MM.1S (cell line): ENCODE data around the gene PMVK.

Experiments
- DNase-seq: peaks from one replicate; pipeline ENCODE4 v3.0.0-alpha.2; 2015
- H2AFZ ChIP-seq: fragments of 300-600 bp; sonication (generic); 2 replicates; pipeline ENCODE4 v1.6.0; 2016; ENCODE audit warnings: antibody characterized with exemption, low read length
- H3F3A ChIP-seq: fragments of 300-600 bp; sonication (generic); 2 replicates; pipeline ENCODE4 v1.6.1; 2016; ENCODE audit warnings: mild to moderate bottlenecking, antibody characterized with exemption, low read length, moderate library complexity, mixed read lengths; ENCODE audit not compliant: insufficient read depth
- H3K27ac ChIP-seq: fragments of 300-600 bp; sonication (generic); 2 replicates; pipeline ENCODE4 v1.5.1; 2016; ENCODE audit warnings: mild to moderate bottlenecking, low read length
- H3K27me3 ChIP-seq: fragments of 300-600 bp; sonication (generic); replicated peaks from 2 replicates; pipeline ENCODE4 v1.6.0; 2016; ENCODE audit warnings: low read length; ENCODE audit not compliant: insufficient read depth
- H3K36me3 ChIP-seq: fragments of 300-600 bp; sonication (generic); replicated peaks from 2 replicates; pipeline ENCODE4 v1.6.1; 2016; ENCODE audit warnings: mild to moderate bottlenecking, low read length, mixed read lengths; ENCODE audit not compliant: insufficient read depth
- H3K4me1 ChIP-seq: fragments of 300-600 bp; sonication (generic); 2 replicates; pipeline ENCODE4 v1.6.1; 2016; ENCODE audit warnings: low read length, mixed read lengths
- H3K4me2 ChIP-seq: fragments of 300-600 bp; sonication (generic); 2 replicates; pipeline ENCODE4 v1.6.0; 2016; ENCODE audit warnings: low read depth, low read length
- H3K4me3 ChIP-seq: fragments of 300-600 bp; sonication (generic); 2 replicates; pipeline ENCODE4 v1.5.1; 2016; ENCODE audit warnings: low read length, mixed read lengths
- H3K79me2 ChIP-seq: fragments of 300-600 bp; sonication (generic); 2 replicates; pipeline ENCODE4 v1.6.1; 2016; ENCODE audit warnings: mixed run types, low read length, mixed read lengths
- H3K9ac ChIP-seq: fragments of 300-600 bp; sonication (generic); 2 replicates; pipeline ENCODE4 v1.6.1; 2016; ENCODE audit warnings: low read length, mixed read lengths
- H3K9me2 ChIP-seq: fragments of 300-600 bp; sonication (generic); replicated peaks from 2 replicates; pipeline ENCODE4 v1.6.1; 2016; ENCODE audit warnings: mild to moderate bottlenecking, low read length, mixed read lengths; ENCODE audit not compliant: insufficient read depth
- H3K9me3 ChIP-seq: fragments of 300-600 bp; sonication (generic); replicated peaks from 2 replicates; pipeline ENCODE4 v1.6.1; 2016; ENCODE audit warnings: mild to moderate bottlenecking, low read length, mixed read lengths; ENCODE audit not compliant: insufficient read depth
- H4K20me1 ChIP-seq: fragments of 300-600 bp; sonication (generic); 2 replicates; pipeline ENCODE4 v1.6.1; 2016; ENCODE audit warnings: mild to moderate bottlenecking, low read length, moderate library complexity, mixed read lengths; ENCODE audit not compliant: insufficient read depth
- EZH2 ChIP-seq: fragments of 300-600 bp; sonication (generic); optimal IDR thresholded peaks from 2 replicates; pipeline ENCODE3; 2017; ENCODE audit warnings: low read depth, mild to moderate bottlenecking, antibody characterized with exemption, low read length, mixed read lengths
- EZH2phosphoT487 ChIP-seq: fragments of 300-600 bp; sonication (generic); IDR thresholded peaks from 2 replicates; pipeline ENCODE4 v1.6.1; 2018; ENCODE audit warnings: antibody characterized with exemption, low read length
- TF ChIP-seq, protein P1 (sequence below): fragments of 300-600 bp; sonication (generic); IDR thresholded peaks from 2 replicates; pipeline ENCODE4 v1.5.1; 2016; ENCODE audit warnings: antibody characterized with exemption, low read length, mixed read lengths

The PMVK gene

DNA sequence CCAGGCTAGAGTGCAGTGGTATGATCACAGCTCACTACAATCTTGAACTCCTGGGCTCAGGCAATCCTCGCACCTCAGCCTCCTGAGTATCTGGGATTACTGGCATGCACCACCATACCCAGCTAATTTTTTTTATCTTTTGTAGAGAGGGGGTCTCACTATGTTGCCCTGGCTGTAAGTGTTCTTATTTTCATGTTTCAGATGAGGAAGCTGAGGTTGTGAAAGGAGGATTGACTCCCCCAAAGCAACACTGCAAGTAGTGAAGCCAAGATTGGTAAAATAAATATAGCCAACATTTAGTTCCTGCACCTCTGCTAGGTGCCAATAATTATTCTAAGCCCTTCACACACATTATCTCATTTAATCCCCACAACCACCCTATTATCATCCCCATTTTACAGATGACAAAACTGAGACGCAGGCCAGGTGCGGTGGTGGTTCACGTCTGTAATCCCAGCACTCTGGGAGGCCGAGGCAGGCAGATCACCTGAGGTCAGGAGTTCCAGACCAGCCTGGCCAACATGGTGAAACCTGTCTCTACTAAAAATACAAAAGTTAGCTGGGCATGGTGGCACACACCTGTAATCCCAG, 2.1 kb downstream of the PMVK start:
- Histone ChIP-seq H3K27me3 (no peaks in the 10 kb centered on the region), H2AFZ (no peak overlapping the region), H3K9me2 (no peaks in the 10 kb centered on the region), H3K4me3 (no peak overlapping the region), H3K36me3 (no peaks in the 10 kb centered on the region), H3K27ac (no peak overlapping the region), H3K9me3 (no peaks in the 10 kb centered on the region), H3K4me2 (no peak overlapping the region), H4K20me1 (no peaks in the 10 kb centered on the region), H3K9ac (no peak overlapping the region), H3K4me1 (peaks cover 27% of the 10 kb centered on the region), H3K79me2 (peaks cover 27% of the 10 kb centered on the region), H3F3A (peaks cover 31% of the 10 kb centered on the region)
- TF ChIP-seq, protein P1, sequence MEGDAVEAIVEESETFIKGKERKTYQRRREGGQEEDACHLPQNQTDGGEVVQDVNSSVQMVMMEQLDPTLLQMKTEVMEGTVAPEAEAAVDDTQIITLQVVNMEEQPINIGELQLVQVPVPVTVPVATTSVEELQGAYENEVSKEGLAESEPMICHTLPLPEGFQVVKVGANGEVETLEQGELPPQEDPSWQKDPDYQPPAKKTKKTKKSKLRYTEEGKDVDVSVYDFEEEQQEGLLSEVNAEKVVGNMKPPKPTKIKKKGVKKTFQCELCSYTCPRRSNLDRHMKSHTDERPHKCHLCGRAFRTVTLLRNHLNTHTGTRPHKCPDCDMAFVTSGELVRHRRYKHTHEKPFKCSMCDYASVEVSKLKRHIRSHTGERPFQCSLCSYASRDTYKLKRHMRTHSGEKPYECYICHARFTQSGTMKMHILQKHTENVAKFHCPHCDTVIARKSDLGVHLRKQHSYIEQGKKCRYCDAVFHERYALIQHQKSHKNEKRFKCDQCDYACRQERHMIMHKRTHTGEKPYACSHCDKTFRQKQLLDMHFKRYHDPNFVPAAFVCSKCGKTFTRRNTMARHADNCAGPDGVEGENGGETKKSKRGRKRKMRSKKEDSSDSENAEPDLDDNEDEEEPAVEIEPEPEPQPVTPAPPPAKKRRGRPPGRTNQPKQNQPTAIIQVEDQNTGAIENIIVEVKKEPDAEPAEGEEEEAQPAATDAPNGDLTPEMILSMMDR, result no peak
- TF ChIP-seq EZH2 (no peak), EZH2phosphoT487 (no peak)
- DNase-seq, result no peak

DNA sequence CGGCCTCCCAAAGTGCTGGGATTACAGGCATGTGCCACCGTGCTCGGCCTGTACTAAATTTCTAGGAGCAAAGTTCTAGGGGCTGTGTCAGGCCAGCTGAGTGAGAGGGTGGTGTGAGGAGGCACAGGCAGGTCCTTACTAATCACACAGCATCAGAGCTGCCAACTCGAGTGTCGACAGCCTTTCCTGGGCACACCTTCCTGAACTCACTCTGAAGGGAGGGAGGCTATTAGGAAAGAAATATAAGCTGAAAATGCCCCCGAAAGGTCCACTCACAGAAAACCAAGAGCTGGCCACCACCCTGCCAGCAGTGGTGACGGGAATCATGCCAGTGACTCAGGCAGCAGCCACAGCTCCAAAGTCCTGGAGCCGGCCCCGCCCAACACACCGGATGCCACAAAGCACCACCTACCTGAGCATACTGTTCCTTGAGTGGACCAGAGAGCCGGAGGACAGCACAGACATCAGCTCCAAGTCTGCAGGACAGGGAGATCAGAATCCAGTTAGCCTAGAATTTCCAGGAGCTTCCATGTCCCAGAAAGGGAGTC, 4.5 kb downstream of the PMVK start:
- H3K9ac ChIP-seq, result no peak overlapping the region
- H3K9me3 ChIP-seq, result no peaks in the 10 kb centered on the region
- H3K9me2 ChIP-seq, result no peaks in the 10 kb centered on the region
- TF ChIP-seq EZH2phosphoT487 (no peak), EZH2 (no peak)
- TF ChIP-seq, protein P1, result no peak
- peaks cover 10% of the 10 kb centered on the region for H3F3A ChIP-seq
- no peak for DNase-seq
- no peaks in the 10 kb centered on the region for H3K36me3 ChIP-seq
- H3K27ac ChIP-seq, result no peak overlapping the region
- peaks cover 11% of the 10 kb centered on the region for H3K4me1 ChIP-seq
- H3K4me2 ChIP-seq, result no peak overlapping the region
- H3K27me3 ChIP-seq, result no peaks in the 10 kb centered on the region
- no peak overlapping the region for H3K4me3 ChIP-seq
- no peaks in the 10 kb centered on the region for H4K20me1 ChIP-seq
- no peak overlapping the region for H2AFZ ChIP-seq
- H3K79me2 ChIP-seq, result peaks cover 20% of the 10 kb centered on the region

DNA sequence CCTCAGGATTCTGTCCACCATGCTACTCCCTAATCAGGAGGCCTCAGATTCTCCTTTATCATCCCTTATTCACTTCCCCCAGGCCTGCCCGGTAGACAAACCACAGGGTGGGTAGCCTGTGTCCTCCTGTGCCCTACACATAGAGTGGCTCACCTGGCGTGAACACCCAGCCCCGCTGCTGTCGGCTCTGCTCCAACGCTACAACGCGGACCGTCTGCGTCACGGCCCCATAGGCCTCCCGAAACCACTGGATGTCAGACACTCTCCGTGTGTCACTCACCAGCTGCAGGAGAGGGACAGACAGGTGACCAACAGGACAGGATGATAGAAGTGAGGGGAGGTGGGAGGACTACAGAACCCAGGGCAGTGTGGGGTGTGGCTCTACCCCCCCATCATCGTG, 10.3 kb downstream of the PMVK start:
- Histone ChIP-seq H3K9ac (no peak overlapping the region), H2AFZ (no peak overlapping the region), H3K36me3 (no peaks in the 10 kb centered on the region; the same call in 1 of the 2 replicates), H3K4me3 (no peak overlapping the region), H3K9me2 (no peaks in the 10 kb centered on the region), H3K27ac (no peak overlapping the region), H3K79me2 (no peaks in the 10 kb centered on the region), H3K4me2 (no peak overlapping the region), H3K9me3 (no peaks in the 10 kb centered on the region), H3K27me3 (no peaks in the 10 kb centered on the region), H4K20me1 (no peaks in the 10 kb centered on the region), H3K4me1 (no peaks in the 10 kb centered on the region), H3F3A (no peaks in the 10 kb centered on the region)
- TF ChIP-seq, protein P1, result no peak
- TF ChIP-seq EZH2, result no peak
- no peak for TF ChIP-seq EZH2phosphoT487
- no peak for DNase-seq
